ENCODE data around the gene PAPPA. TPM values are rescaled to one million over a fixed set of nuclear protein-coding genes. Genes with fewer than 3 reads are reported as not detected.

Gene PAPPA
- total and polyA plus RNA-seq, 2 experiments from 2014 or later: 0.76 to 0.80 TPM

GRCh38 chr9:116414374-116414773 is 260.8 kb downstream of the PAPPA start:
- H3K36me3 ChIP-seq: no peaks in the 10 kb centered on the region
- H3K4me1 ChIP-seq (ENCODE audit: low read depth): no peaks in the 10 kb centered on the region
- H3K4me3 ChIP-seq: no peak overlapping the region
- H3K27me3 ChIP-seq: no peaks in the 10 kb centered on the region
- no peak for DNase-seq (ENCODE audit: low read depth in 1 of 2, low spot score in 1 of 2)
- TF ChIP-seq CTCF (IDR thresholded peaks at IDR 0.05; ENCODE audit: low read depth, low read length): no peak
- no peaks in the 10 kb centered on the region for H3K9me3 ChIP-seq (ENCODE audit: low read depth)
- H3K27ac ChIP-seq: no peak overlapping the region

GRCh38 chr9:116416421-116416820 is 262.8 kb downstream of the PAPPA start:
- no peak for TF ChIP-seq CTCF (IDR thresholded peaks at IDR 0.05; ENCODE audit: low read depth, low read length)
- H3K36me3 ChIP-seq: no peaks in the 10 kb centered on the region
- DNase-seq (ENCODE audit: low read depth in 1 of 2, low spot score in 1 of 2): no peak
- H3K27me3 ChIP-seq: no peaks in the 10 kb centered on the region
- no peak overlapping the region for H3K4me3 ChIP-seq
- no peaks in the 10 kb centered on the region for H3K9me3 ChIP-seq (ENCODE audit: low read depth)
- H3K27ac ChIP-seq: no peak overlapping the region
- no peaks in the 10 kb centered on the region for H3K4me1 ChIP-seq (ENCODE audit: low read depth)

- Histone ChIP-seq H3K4me3 (no peak overlapping the region), H3K36me3 (no peaks in the 10 kb centered on the region), H3K27ac (no peak overlapping the region), H3K27me3 (no peaks in the 10 kb centered on the region), H3K9me3 (ENCODE audit: low read depth) (no peaks in the 10 kb centered on the region), H3K4me1 (ENCODE audit: low read depth) (no peaks in the 10 kb centered on the region)
- DNase-seq (ENCODE audit: low read depth in 1 of 2, low spot score in 1 of 2): no peak
- no peak for TF ChIP-seq CTCF (IDR thresholded peaks at IDR 0.05; ENCODE audit: low read depth, low read length)
These were observed 263.9 kb downstream of the PAPPA start for GRCh38 chr9:116417464-116417863.

GRCh38 chr9:116419181-116419580 is 265.6 kb downstream of the PAPPA start:
- no peak overlapping the region for H3K4me3 ChIP-seq
- no peaks in the 10 kb centered on the region for H3K27me3 ChIP-seq
- no peak overlapping the region for H3K27ac ChIP-seq
- DNase-seq (ENCODE audit: low read depth in 1 of 2, low spot score in 1 of 2): no peak
- H3K36me3 ChIP-seq: no peaks in the 10 kb centered on the region
- no peak for TF ChIP-seq CTCF (IDR thresholded peaks at IDR 0.05; ENCODE audit: low read depth, low read length)
- H3K4me1 ChIP-seq (ENCODE audit: low read depth): no peaks in the 10 kb centered on the region
- H3K9me3 ChIP-seq (ENCODE audit: low read depth): no peaks in the 10 kb centered on the region

- no peak for TF ChIP-seq CTCF (IDR thresholded peaks at IDR 0.05; ENCODE audit: low read depth, low read length)
- H3K27me3 ChIP-seq: no peaks in the 10 kb centered on the region
- peak in 1 of 2 donors; percentile 41 for DNase-seq (ENCODE audit: low read depth in 1 of 2, low spot score in 1 of 2)
- H3K9me3 ChIP-seq (ENCODE audit: low read depth): no peaks in the 10 kb centered on the region
- H3K4me1 ChIP-seq (ENCODE audit: low read depth): no peaks in the 10 kb centered on the region
- H3K27ac ChIP-seq: no peak overlapping the region
- H3K36me3 ChIP-seq: no peaks in the 10 kb centered on the region
- H3K4me3 ChIP-seq: no peak overlapping the region
These were observed 267.5 kb downstream of the PAPPA start for GRCh38 chr9:116420993-116421538.
